HG03060 (cell line): ENCODE measurements around the gene ATXN7L1.
"Not testable (repeated sequence)": the region's sequence is repeated elsewhere in the genome, so short reads cannot be mapped to it uniquely, and the experiment has no call there.

Source experiments
- ATAC-seq: cut with Tn5 transposase; IDR thresholded peaks from one replicate; pipeline ENCODE4 v1.9.1; 2021; ENCODE audit warnings: low read depth, moderate number of reproducible peaks; ENCODE audit not compliant: unreplicated experiment

The ATXN7L1 gene

GRCh38 chr7:105861224-105861623 lies 15.2 kb downstream of the ATXN7L1 start:
- ATAC-seq, result no peak

- no peak for ATAC-seq
These were observed 15.6 kb downstream of the ATXN7L1 start for GRCh38 chr7:105860793-105861192.

DNA sequence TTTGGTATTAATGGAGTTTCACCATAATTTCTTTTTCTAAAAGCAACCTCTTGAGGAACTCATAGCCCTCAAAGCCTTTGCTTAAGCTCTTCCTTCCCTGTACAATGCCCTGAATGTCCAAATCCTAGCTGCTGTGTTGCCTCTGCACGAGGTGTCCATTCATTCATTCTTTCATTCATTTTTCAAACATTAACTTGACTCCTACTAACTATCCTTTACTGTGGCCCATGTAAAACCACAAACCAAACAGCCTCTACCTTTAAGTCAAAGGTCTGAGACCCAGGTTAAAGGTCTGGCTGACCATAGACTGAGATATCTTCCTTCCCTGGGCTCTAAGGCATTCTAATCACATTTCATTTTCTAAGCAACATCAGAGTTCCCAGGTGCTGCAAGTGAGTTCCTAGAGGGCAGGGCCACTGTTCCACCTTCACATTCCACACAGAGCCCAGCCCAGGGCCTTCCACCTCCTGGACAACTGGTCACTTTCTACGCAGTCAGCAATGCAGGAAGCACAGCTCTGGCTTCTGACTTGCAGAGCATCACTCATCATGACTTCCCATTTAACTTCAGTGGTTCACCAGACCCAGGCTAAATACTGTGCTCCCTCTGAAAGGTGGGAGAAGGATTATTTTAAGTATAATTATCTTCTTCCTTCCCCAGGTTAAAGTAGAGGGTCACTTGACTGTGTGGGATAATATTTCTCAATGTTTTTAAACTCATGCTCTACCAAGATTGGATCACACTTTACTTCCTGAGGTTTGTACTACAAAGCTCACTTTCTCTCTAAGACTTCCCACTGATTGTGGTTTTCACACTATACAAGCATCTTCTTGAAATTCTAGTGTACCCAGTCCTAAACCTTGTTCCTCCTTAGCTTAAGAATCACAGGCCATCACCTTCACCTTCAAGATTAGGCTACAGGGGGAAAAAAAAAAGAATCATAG lies 19.1 kb downstream of the ATXN7L1 start:
- ATAC-seq, result no peak

DNA sequence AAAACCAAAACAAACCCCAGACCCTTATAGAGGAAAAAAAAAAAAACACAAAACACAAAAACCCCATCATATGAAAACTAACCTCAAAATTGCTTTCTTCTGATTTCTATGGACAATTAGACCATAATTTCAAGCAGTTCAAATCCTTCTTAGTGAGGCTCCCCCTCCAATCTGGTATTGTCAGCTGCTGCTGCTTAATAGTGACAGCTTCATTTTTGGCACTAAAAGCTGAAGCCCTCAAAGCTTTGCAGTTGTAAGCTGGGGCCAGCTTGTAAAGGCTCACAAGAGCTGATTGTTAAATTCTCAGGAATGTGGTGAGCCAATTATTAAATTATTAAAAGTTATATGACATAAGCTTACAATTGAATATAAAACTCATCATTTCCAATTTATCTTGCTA lies 21.9 kb downstream of the ATXN7L1 start:
- ATAC-seq, result no peak

GRCh38 chr7:105853931-105854419 lies 22.4 kb downstream of the ATXN7L1 start:
- no peak for ATAC-seq

DNA sequence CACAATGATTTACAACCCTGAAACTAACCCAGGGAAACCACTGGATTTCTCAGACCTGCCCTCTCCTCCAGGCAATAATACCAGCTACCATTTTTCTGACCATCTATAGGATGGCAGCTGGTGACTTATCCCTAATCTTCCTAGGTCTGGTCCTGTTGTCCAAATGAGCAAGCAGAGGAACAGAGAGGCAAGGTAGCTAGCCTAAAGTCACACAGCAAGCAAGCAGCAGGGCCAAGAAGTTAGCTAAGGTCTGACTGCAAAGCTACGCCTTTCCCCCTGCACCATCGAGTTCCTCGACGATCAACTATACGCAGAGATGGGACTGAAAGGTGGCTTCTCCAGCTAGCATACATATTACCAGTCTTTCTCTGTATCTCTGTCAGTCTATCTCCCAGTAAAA lies 25.3 kb downstream of the ATXN7L1 start:
- ATAC-seq, result no peak

- ATAC-seq, result no peak
These were observed 27.1 kb downstream of the ATXN7L1 start for GRCh38 chr7:105849122-105849855.

GRCh38 chr7:105846404-105846803 lies 30.0 kb downstream of the ATXN7L1 start:
- ATAC-seq, result no peak

GRCh38 chr7:105844681-105845080 lies 31.7 kb downstream of the ATXN7L1 start:
- ATAC-seq, result not testable (repeated sequence)

DNA sequence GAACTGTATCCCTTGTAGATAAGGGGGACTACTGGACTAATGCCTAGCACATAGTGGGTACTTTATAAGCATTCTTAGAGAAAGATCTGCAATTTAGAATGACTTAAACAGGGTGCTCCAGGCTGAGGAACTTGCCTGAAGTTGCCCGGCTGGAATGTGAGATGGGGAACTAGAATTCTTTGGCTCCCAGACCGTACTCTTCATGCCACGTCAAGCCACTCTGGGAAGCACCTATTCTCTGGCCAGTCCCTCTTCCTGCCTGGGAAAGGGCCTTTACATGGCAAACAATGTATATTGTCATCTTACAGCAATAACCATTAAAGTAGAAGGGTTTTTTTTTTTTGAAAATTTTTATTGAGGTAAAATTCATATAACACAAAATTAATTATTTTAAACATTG lies 34.5 kb downstream of the ATXN7L1 start:
- no peak for ATAC-seq

DNA sequence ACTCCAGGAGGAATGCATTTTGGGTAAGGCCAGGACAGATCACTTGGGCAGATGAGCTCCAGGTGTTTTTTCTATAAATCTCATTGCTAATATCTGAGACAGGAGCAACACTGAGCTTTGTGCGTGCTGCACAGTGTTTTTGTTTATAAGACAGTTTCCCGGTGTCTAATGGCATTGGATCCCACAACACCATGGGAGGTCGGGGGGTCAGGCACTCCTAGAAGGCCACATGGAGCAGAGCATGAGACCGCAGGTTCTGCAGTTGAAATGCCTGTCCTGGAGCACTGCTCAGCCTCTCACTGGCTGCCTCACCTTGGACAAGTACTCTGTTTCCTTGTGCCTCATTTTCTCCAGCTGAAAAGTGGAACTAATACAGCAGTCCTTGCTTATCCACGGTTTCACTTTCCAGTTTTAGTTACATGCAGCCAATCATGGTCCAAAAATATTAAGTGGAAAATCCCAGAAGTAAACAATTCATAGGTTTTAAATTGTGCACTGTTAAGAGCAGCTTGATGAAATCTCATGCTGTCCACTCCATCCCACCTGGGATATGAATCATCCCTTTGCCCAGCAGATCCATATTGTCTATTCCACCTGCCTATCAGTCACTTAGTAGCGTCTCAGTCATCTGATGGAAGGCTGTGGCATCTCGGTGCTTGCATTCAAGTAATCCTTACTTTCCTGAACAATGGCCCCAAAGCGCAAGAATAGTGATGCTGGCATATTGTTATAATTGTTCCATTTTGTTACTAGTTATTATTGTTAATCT lies 35.2 kb downstream of the ATXN7L1 start:
- no peak for ATAC-seq

DNA sequence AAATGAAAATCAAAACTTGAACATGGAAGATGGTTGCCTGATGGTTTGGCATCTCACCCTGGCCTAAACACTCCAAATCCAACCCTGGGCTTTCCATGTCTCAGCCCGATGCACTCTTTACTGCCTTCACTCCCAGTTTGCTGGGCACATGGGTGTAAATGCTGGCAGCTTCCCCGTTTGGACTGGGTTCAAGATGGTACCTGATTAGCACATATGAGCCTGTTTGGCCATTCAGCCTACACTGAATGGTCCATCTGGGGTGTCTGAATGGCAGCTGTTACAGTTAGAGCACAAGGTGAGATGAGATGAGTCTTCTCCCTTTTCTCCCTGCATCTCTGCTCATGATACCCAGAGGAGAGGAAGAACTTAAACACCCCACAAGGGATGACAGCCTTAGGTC lies 37.1 kb downstream of the ATXN7L1 start:
- no peak for ATAC-seq

DNA sequence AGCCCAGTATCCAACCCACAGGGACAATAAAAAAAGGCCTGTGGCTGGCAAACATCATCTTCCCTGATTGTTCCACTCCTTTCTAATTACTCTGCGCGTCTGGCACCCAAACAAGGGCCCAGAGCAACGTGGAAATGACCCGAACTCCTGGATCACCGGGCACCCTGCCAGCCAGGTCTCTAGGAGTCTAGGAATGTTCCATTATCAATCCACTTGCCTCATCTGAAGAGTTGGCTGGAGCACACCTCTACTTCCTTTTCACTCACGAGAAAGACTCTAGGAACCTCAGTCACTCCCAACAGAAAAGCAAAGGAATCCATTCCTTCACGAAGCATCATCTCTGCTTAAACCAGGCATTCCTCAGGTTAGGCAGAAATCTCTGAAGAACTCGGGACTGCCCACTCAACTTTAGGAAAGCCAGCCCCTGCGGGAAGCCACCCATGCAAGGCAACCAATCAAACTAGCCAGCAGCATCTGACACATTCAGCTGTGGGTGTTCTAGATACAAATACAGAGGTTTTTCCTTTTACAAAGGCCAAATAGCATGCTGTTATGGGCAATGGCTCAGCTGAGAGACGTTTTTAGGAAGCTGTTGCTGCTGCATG lies 37.7 kb downstream of the ATXN7L1 start:
- ATAC-seq, result no peak

DNA sequence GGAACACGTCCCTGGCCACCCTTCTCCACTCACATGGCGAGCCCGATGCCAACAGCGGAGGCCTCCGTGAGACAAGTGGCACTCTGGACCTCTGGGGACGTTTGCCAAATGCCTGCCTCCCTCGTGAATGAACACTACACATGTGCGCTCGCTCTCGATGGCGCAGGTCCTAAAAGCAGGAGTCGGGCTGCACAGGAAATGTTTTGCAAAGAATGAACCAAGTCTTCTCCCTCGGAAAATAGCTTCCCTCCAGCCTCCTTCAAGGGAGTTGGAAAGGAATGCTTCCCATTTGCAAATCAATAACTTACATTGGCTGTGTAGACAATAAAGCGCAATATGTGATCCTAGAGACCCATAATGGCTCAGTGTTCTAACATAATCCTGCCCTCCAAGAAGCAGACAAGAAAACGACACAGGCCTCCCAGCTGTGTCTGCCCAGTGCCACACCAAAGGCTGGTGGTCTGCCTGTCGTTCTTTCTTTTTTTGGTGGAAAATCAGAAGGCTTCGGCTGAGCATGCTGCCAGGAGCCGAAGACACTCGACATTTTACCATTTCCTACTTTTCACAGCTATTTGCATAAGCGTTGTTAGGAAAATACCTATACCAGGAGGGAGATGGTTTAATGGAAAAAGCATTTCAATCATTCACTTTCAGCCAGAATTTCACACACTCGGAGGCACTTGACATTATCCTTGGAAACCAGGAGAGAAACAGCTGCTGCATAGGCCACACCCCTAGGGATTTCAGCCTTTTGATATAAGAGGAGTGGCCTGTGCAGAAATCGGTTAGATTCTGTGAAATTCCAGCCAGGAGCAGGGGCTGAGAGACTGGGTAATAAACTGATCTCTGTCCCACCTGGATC lies 38.4 kb downstream of the ATXN7L1 start:
- no peak for ATAC-seq

GRCh38 chr7:105835441-105835840 lies 41.0 kb downstream of the ATXN7L1 start:
- no peak for ATAC-seq

- ATAC-seq, result no peak
These were observed 44.4 kb downstream of the ATXN7L1 start for GRCh38 chr7:105831824-105832535.

DNA sequence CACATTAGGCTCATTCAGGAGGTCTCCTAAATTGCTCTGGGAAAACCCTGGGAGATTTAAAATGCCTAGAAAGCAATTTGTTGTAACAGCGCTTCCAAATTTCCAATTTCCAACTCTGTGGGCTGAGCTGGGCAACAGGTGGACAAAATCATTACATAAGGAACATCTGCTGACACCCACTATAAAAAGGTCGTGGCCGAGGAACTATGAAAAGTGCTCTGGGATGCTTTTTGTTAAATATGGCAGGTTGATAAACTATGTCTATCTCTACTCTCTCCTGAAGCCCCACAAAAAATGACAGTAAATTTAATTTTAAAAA lies 45.1 kb downstream of the ATXN7L1 start:
- ATAC-seq, result no peak

DNA sequence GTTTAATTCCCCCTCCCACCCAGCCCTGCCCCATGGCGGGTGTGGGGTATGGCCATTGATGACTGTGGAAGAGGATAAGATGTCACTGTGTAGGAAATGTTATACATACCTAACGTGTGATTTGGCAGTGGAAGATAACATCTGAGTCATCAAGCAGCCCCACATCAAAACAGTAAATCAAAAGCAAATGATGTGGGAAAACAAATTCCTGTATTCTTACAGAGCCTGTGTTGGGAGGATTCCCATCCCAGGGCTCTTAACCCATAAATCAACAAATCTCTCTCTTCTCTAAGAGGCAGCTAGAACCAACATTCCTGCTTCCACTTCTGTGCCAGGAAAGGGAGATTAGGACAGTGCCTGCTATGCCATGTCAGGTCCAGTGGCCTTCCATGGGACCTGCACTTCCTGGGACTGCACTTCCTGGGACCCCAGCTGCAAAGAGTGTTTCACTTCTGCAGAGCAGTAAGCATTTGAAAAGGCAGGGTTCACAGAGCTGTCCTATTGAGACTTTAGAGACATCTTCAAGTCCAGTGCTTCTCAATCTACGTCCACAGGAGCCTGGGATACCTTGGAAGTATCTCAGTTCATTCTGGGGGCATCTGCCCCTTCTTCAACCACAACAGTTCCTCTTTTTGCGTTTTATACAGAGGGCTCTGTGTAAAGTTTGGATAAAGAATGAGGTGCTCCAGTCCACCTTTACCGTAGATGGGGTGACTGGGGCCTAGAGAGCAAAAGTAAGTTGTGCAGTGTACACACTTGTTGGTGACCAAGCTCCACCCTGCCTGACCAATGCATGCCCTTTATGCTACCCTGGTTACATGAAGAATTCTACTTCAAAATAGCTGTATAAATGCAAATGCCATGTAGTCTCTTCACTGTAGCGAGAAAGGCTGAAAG lies 45.7 kb downstream of the ATXN7L1 start:
- ATAC-seq, result no peak
